Panc1 (cell line): Measurements from ENCODE around the gene CD28. TPM values are rescaled to one million over a fixed set of nuclear protein-coding genes. Genes with fewer than 3 reads are reported as not detected.

ENCODE experiments used
- ATAC-seq: fragments of 200-7000 bp; cut with Tn5 transposase; 2 replicates; pipeline ENCODE4 v1.9.1; 2020; ENCODE audit warnings: mild to moderate bottlenecking, moderate library complexity
- BruUV-seq: library from RNA; stranded (reverse); fragments of 400-500 nt; replicated peaks from 2 replicates; lab custom pipeline; 2021; lab: Mats Ljungman, UMichigan
- CTCF ChIA-PET: fragments of 300-600 bp; sonication (Branson Sonifier 250); formaldehyde crosslinking; loops from one replicate; lab custom pipeline; 2022; ENCODE audit warnings: antibody characterized with exemption; lab: Charles Lee
- POLR2A ChIA-PET: fragments of 300-600 bp; sonication (Branson Sonifier 250); formaldehyde crosslinking; loops from one replicate; lab custom pipeline; 2022; ENCODE audit warnings: antibody characterized with exemption; lab: Charles Lee
- DNase-seq: peaks from one replicate; pipeline ENCODE4 v3.0.0-alpha.2; 2010; ENCODE audit warnings: low read depth, low spot score
- H3K27ac ChIP-seq: 2 replicates; pipeline ENCODE4 v1.5.1; 2011; ENCODE audit warnings: mild to moderate bottlenecking, low read length, inconsistent platforms
- H3K27me3 ChIP-seq: fragments of 200-500 bp; sonication (Bioruptor generic); 2 replicates; pipeline ENCODE4 v1.6.0; 2014; ENCODE audit warnings: low read length, inconsistent platforms; ENCODE audit not compliant: control insufficient read depth, insufficient read depth
- H3K36me3 ChIP-seq: fragments of 200-500 bp; sonication (Bioruptor generic); 2 replicates; pipeline ENCODE4 v1.5.1; 2014; ENCODE audit warnings: inconsistent platforms, mild to moderate bottlenecking, low read length, moderate library complexity; ENCODE audit not compliant: control insufficient read depth, insufficient read depth
- H3K4me1 ChIP-seq: 2 replicates; pipeline ENCODE4 v1.5.1; 2011; ENCODE audit warnings: inconsistent platforms, mild to moderate bottlenecking, low read length, moderate library complexity; ENCODE audit not compliant: control insufficient read depth, insufficient read depth
- H3K4me3 ChIP-seq, 2 experiments: 2 replicates each; pipeline ENCODE4 v1.5.1; 2011 to 2012; ENCODE audit warnings: low read depth in 2 of 2, low read length in 2 of 2, mild to moderate bottlenecking in 2 of 2, inconsistent platforms in 1 of 2, moderate library complexity in 1 of 2
- H3K9me3 ChIP-seq: fragments of 200-500 bp; sonication (Bioruptor generic); 2 replicates; pipeline ENCODE4 v1.5.1; 2014; ENCODE audit warnings: low read depth, mild to moderate bottlenecking, inconsistent platforms, low read length, moderate library complexity; ENCODE audit not compliant: control insufficient read depth, insufficient read depth
- POLR2AphosphoS5 ChIP-seq: IDR thresholded peaks from 2 replicates; pipeline ENCODE4 v1.6.1; 2012; ENCODE audit warnings: mild to moderate bottlenecking, low read depth, low read length, moderate library complexity
- SIN3A ChIP-seq: IDR thresholded peaks from 2 replicates; pipeline ENCODE4 v1.6.1; 2012; ENCODE audit warnings: low read depth, mild to moderate bottlenecking, low read length, moderate library complexity, borderline replicate concordance; ENCODE audit not compliant: insufficient read depth
- TCF7L2 ChIP-seq: IDR thresholded peaks from 2 replicates; pipeline ENCODE4 v1.6.1; 2011; ENCODE audit warnings: mild to moderate bottlenecking, low read depth, low read length, inconsistent platforms
- in situ Hi-C: cut with HindIII; loops from 2 replicates; pipeline ENCODE4 v1.10.0; 2016; ENCODE audit warnings: low sequenced_read_pairs, low pct_unique_long_range_greater_than_20kb
- intact Hi-C: fragments of 100-400 bp; cut with micrococcal nuclease; formaldehyde crosslinking; loops from one replicate; pipeline ENCODE4 v1.10.0; 2022; ENCODE audit not compliant: unreplicated experiment
- total RNA-seq: library from RNA; stranded (reverse); gene quantifications from one replicate; pipeline ENCODE4 v1.2.1, GENCODE V29; 2021; ENCODE audit not compliant: unreplicated experiment
- TF ChIP-seq, protein P1 (sequence below), 2 experiments: IDR thresholded peaks; 2 replicates each; pipeline ENCODE4 v1.6.1; 2011 to 2012; ENCODE audit warnings: low read depth in 2 of 2, control low read depth in 1 of 2, low read length in 1 of 2, mild to moderate bottlenecking in 1 of 2, moderate library complexity in 1 of 2; ENCODE audit not compliant: insufficient read depth in 1 of 2
- TF ChIP-seq, protein P2 (sequence below): fragments of 450-650 bp; IDR thresholded peaks from 2 replicates; pipeline ENCODE4 v1.5.1; 2017; ENCODE audit warnings: mild to moderate bottlenecking

CD28 gene
- total RNA-seq, 1 experiment from 2014 or later, result 0.21 TPM

DNA sequence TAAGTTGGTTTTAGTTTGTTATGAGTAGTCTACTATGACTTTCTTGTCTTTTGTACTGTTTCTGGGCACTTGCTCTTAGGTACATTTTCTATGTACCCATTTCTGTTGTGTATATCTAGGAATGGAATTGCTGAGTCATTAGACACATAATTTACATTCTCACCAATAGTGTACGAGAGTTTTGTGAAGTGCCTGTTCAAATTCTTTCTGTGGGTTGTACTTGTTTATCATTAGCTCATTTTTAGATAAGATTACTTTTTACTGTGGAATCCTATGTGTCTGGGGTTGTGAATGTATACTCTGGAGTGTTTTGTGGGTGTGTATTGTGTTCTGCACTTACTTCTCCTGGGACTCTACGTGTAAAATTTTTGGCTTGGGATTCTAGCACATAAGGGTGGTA is 36.6 kb upstream of the CD28 start:
- POLR2A ChIA-PET, result no interaction called here
- Histone ChIP-seq H3K4me1 (no peaks in the 10 kb centered on the region), H3K36me3 (no peaks in the 10 kb centered on the region), H3K27ac (no peak overlapping the region), H3K9me3 (no peaks in the 10 kb centered on the region), H3K27me3 (no peaks in the 10 kb centered on the region), H3K4me3 (no peak overlapping the region)
- DNase-seq (no peak), ATAC-seq (no peak)
- intact Hi-C loops, result loop anchor here (10.0 kb wide), 1 partner anchor 235 kb away; no protein-coding TSS in a partner anchor
- no TSS peak for BruUV-seq
- TF ChIP-seq POLR2AphosphoS5 (no peak), TCF7L2 (no peak), SIN3A (no peak)
- TF ChIP-seq, protein P1, sequence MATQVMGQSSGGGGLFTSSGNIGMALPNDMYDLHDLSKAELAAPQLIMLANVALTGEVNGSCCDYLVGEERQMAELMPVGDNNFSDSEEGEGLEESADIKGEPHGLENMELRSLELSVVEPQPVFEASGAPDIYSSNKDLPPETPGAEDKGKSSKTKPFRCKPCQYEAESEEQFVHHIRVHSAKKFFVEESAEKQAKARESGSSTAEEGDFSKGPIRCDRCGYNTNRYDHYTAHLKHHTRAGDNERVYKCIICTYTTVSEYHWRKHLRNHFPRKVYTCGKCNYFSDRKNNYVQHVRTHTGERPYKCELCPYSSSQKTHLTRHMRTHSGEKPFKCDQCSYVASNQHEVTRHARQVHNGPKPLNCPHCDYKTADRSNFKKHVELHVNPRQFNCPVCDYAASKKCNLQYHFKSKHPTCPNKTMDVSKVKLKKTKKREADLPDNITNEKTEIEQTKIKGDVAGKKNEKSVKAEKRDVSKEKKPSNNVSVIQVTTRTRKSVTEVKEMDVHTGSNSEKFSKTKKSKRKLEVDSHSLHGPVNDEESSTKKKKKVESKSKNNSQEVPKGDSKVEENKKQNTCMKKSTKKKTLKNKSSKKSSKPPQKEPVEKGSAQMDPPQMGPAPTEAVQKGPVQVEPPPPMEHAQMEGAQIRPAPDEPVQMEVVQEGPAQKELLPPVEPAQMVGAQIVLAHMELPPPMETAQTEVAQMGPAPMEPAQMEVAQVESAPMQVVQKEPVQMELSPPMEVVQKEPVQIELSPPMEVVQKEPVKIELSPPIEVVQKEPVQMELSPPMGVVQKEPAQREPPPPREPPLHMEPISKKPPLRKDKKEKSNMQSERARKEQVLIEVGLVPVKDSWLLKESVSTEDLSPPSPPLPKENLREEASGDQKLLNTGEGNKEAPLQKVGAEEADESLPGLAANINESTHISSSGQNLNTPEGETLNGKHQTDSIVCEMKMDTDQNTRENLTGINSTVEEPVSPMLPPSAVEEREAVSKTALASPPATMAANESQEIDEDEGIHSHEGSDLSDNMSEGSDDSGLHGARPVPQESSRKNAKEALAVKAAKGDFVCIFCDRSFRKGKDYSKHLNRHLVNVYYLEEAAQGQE (IDR thresholded peaks at IDR 0.05; ENCODE audit: insufficient read depth in 1 of 2, low read depth in 2 of 2, low read length in 1 of 2), result no peak
- TF ChIP-seq, protein P2, sequence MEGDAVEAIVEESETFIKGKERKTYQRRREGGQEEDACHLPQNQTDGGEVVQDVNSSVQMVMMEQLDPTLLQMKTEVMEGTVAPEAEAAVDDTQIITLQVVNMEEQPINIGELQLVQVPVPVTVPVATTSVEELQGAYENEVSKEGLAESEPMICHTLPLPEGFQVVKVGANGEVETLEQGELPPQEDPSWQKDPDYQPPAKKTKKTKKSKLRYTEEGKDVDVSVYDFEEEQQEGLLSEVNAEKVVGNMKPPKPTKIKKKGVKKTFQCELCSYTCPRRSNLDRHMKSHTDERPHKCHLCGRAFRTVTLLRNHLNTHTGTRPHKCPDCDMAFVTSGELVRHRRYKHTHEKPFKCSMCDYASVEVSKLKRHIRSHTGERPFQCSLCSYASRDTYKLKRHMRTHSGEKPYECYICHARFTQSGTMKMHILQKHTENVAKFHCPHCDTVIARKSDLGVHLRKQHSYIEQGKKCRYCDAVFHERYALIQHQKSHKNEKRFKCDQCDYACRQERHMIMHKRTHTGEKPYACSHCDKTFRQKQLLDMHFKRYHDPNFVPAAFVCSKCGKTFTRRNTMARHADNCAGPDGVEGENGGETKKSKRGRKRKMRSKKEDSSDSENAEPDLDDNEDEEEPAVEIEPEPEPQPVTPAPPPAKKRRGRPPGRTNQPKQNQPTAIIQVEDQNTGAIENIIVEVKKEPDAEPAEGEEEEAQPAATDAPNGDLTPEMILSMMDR, result no peak
- CTCF ChIA-PET, result no interaction called here
- in situ Hi-C loops, result no loop called here

DNA sequence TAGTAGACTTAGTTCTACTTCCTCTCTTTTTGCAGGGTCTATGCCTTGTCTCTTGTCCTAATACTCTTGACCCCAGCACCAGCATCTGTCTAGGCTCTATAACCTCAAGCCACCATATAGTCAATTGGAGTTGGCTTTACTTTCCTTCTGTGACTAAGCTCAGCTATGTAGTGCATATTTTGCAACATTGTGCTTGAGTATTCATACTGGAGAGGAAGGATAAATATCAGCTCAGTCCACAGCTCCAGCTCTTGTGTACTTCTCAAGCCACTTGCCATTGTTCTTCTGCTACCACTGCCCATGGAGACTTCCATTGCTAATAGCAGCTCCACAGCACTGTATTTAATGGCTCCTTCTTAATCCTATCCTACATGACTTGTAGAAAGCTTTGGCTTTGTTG is 35.5 kb upstream of the CD28 start:
- ChIA-PET CTCF (no interaction called here), POLR2A (no interaction called here)
- Histone ChIP-seq H3K4me1 (no peaks in the 10 kb centered on the region), H3K27ac (no peak overlapping the region), H3K9me3 (no peaks in the 10 kb centered on the region), H3K4me3 (no peak overlapping the region), H3K36me3 (no peaks in the 10 kb centered on the region), H3K27me3 (no peaks in the 10 kb centered on the region)
- intact Hi-C loops (no loop called here), in situ Hi-C loops (no loop called here)
- TF ChIP-seq, protein P1 (IDR thresholded peaks at IDR 0.05; ENCODE audit: insufficient read depth in 1 of 2, low read depth in 2 of 2, low read length in 1 of 2), result no peak
- TF ChIP-seq, protein P2, result no peak
- TF ChIP-seq TCF7L2, result no peak
- no peak for TF ChIP-seq SIN3A
- ATAC-seq (no peak), DNase-seq (no peak)
- BruUV-seq, result no TSS peak
